GM12878 (cell line): ENCODE measurements around the gene HSCB. TPM values are rescaled to one million over a fixed set of nuclear protein-coding genes. Genes with fewer than 3 reads are reported as not detected.

Experiments used
- ATAC-seq: fragments of 200-7000 bp; cut with Tn5 transposase; 3 replicates; pipeline ENCODE4 v1.9.1; 2020; ENCODE audit warnings: mild to moderate bottlenecking, moderate library complexity
- Bru-seq: library from RNA; stranded (reverse); fragments of 400-500 nt; gene quantifications from one replicate; lab custom pipeline; 2021; lab: Mats Ljungman, UMichigan
- BruChase-seq, 2 experiments: library from RNA; stranded (reverse); fragments of 400-500 nt; gene quantifications; one replicate each; lab custom pipeline; 2021; lab: Mats Ljungman, UMichigan
- BruUV-seq: library from RNA; stranded (reverse); fragments of 400-500 nt; replicated peaks from 2 replicates; lab custom pipeline; 2021; lab: Mats Ljungman, UMichigan
- CTCF ChIA-PET: fragments of 300-600 bp; sonication (Branson Sonifier 250); formaldehyde crosslinking; extraction: SDS; loops from one replicate; lab custom pipeline; 2021; ENCODE audit warnings: inconsistent platforms; lab: Yijun Ruan, JAX
- POLR2A ChIA-PET: fragments of 350-600 bp; formaldehyde crosslinking; extraction: SDS; loops from one replicate; lab custom pipeline; 2021; ENCODE audit warnings: inconsistent platforms; lab: Charles Lee
- RAD21 ChIA-PET: fragments of 300-600 bp; sonication (Branson Sonifier 250); formaldehyde crosslinking; loops from one replicate; lab custom pipeline; 2023; ENCODE audit warnings: antibody characterized with exemption; ENCODE audit not compliant: unreplicated experiment; lab: Charles Lee
- SMC1A ChIA-PET: fragments of 300-600 bp; sonication (Branson Sonifier 250); formaldehyde crosslinking; loops from one replicate; lab custom pipeline; 2023; ENCODE audit not compliant: unreplicated experiment, uncharacterized antibody; lab: Charles Lee
- DNase-seq: peaks from one replicate; pipeline ENCODE4 v3.0.0-alpha.2; 2011; ENCODE audit warnings: low read depth, low spot score
- FAIRE-seq: peaks from 3 replicates; lab custom pipeline; 2011; peaks lifted over from hg19 to GRCh38; lab: Jason Lieb, UNC
- H2AFZ ChIP-seq: 2 replicates; pipeline ENCODE4 v1.6.0; 2011; ENCODE audit warnings: low read depth, low read length, control low read depth; ENCODE audit not compliant: control insufficient read depth
- H3K27ac ChIP-seq: 2 replicates; pipeline ENCODE4 v1.5.1; 2011; ENCODE audit warnings: control low read depth; ENCODE audit not compliant: control insufficient read depth, insufficient read depth
- H3K27me3 ChIP-seq, 2 experiments: replicated peaks in 1 of 2; 2 replicates each; pipeline versions ENCODE4 v1.6.0 to v1.6.1; 2011; ENCODE audit warnings: low read length in 1 of 2; ENCODE audit not compliant: control insufficient read depth in 2 of 2, insufficient read depth in 2 of 2
- H3K36me3 ChIP-seq, 2 experiments: 2 replicates each; pipeline ENCODE4 v1.5.1; 2011; ENCODE audit warnings: low read length in 1 of 2; ENCODE audit not compliant: control insufficient read depth in 2 of 2, insufficient read depth in 2 of 2
- H3K4me1 ChIP-seq: 2 replicates; pipeline ENCODE4 v1.6.1; 2011; ENCODE audit warnings: mild to moderate bottlenecking, low read length, moderate library complexity, mixed read lengths; ENCODE audit not compliant: control insufficient read depth, insufficient read depth
- H3K4me2 ChIP-seq: 2 replicates; pipeline ENCODE4 v1.6.0; 2011; ENCODE audit warnings: control low read depth; ENCODE audit not compliant: control insufficient read depth, insufficient read depth
- H3K4me3 ChIP-seq: fragments of 200-600 bp; sonication (generic); 2 replicates; pipeline ENCODE4 v1.5.1; 2016
- H3K79me2 ChIP-seq: 2 replicates; pipeline ENCODE4 v1.6.0; 2011; ENCODE audit warnings: low read length; ENCODE audit not compliant: control insufficient read depth, insufficient read depth
- H3K9ac ChIP-seq: 2 replicates; pipeline ENCODE4 v1.8.0; 2011; ENCODE audit warnings: low read length, control low read depth, mixed read lengths; ENCODE audit not compliant: control insufficient read depth, insufficient read depth
- H3K9me3 ChIP-seq: replicated peaks from 3 replicates; pipeline ENCODE4 v1.5.1; 2011; ENCODE audit warnings: mild to moderate bottlenecking, low read length; ENCODE audit not compliant: control insufficient read depth, insufficient read depth
- H4K20me1 ChIP-seq: 2 replicates; pipeline ENCODE4 v1.6.0; 2011; ENCODE audit not compliant: control insufficient read depth, insufficient read depth
- DPF2 ChIP-seq: fragments of 450-650 bp; IDR thresholded peaks from 2 replicates; pipeline ENCODE4 v1.6.1; 2017; ENCODE audit warnings: mild to moderate bottlenecking
- EED ChIP-seq: sonication (generic); IDR thresholded peaks from 2 replicates; pipeline ENCODE4 v1.6.1; 2016; ENCODE audit warnings: antibody characterized with exemption, low read depth
- FOS ChIP-seq: IDR thresholded peaks from 3 replicates; pipeline ENCODE4 v1.6.1; 2011; ENCODE audit warnings: borderline replicate concordance; ENCODE audit not compliant: insufficient read length; ENCODE audit errors: extremely low read depth
- HDAC2 ChIP-seq: fragments of 200-600 bp; sonication (generic); IDR thresholded peaks from 2 replicates; pipeline ENCODE4 v1.6.1; 2017
- HSF1 ChIP-seq: fragments of 150-350 bp; IDR thresholded peaks from 2 replicates; pipeline ENCODE4 v1.6.1; 2014; ENCODE audit warnings: mild to moderate bottlenecking, low read depth, low read length
- MEF2B ChIP-seq: fragments of 450-650 bp; IDR thresholded peaks from 2 replicates; pipeline ENCODE4 v1.6.1; 2018; ENCODE audit warnings: mild to moderate bottlenecking, moderate library complexity; ENCODE audit not compliant: partially characterized antibody, poor library complexity, severe bottlenecking
- NFIC ChIP-seq: IDR thresholded peaks from 2 replicates; pipeline ENCODE4 v1.6.1; 2012; ENCODE audit warnings: low read depth, mild to moderate bottlenecking, inconsistent platforms, low read length, moderate library complexity
- NFXL1 ChIP-seq: fragments of 450-650 bp; IDR thresholded peaks from 2 replicates; pipeline ENCODE4 v1.6.1; 2017; ENCODE audit warnings: antibody characterized with exemption, mild to moderate bottlenecking, borderline replicate concordance
- NR2C2 ChIP-seq: IDR thresholded peaks from 2 replicates; pipeline ENCODE4 v1.6.1; 2011; ENCODE audit warnings: borderline replicate concordance, low read depth; ENCODE audit not compliant: control insufficient read depth, insufficient read length
- RAD21 ChIP-seq: IDR thresholded peaks from 2 replicates; pipeline ENCODE4 v1.6.1; 2011; ENCODE audit warnings: mild to moderate bottlenecking, low read depth, low read length, moderate library complexity; ENCODE audit not compliant: insufficient read depth
- TAF1 ChIP-seq: IDR thresholded peaks from 2 replicates; pipeline ENCODE4 v1.6.1; 2011; ENCODE audit warnings: mild to moderate bottlenecking, low read depth, low read length, borderline replicate concordance
- WGBS: methylation state at CpG from one replicate; pipeline ENCODE4 v1.1.6; 2016; ENCODE audit warnings: low lambda C conversion rate; ENCODE audit not compliant: insufficient replicate concordance, insufficient coverage; ENCODE audit errors: missing lambda C conversion rate; 5-methylcytosine and 5-hydroxymethylcytosine counted together
- in situ Hi-C: fragments of 300-500 bp; cut with MboI; formaldehyde crosslinking; loops from 9 replicates; pipeline ENCODE4 v1.14.3; 2018; ENCODE audit warnings: mixed read lengths
- intact Hi-C: fragments of 100-400 bp; cut with micrococcal nuclease; formaldehyde crosslinking; loops from one replicate; pipeline ENCODE4 v1.14.2; 2022; ENCODE audit not compliant: unreplicated experiment
- long read RNA-seq, 2 experiments: library from polyadenylated mRNA; unstranded; transcript quantifications; one replicate each; pipeline ENCODE4 v2.0.0, GENCODE V29; 2019 to 2020
- polyA minus RNA-seq, 3 experiments: library from RNA; depleted of rRNA, polyadenylated mRNA; stranded (reverse); fragments of >200 nt; gene quantifications; 2 replicates each; pipeline ENCODE4 v1.2.3, GENCODE V29; 2011
- polyA plus RNA-seq, 11 experiments: library from polyadenylated mRNA; depleted of rRNA in 4 of 11; unstranded in 6 of 11; stranded (reverse) in 5 of 11; fragments of >200 nt; fragmentation: Nextera tagmentation in 4 of 11; fragmentation: Illumina TruSeq in 1 of 11; extraction: Ambion mirVana in 4 of 11; extraction: Trizol in 1 of 11; gene quantifications; 1 replicate in 1 of 11; 2 replicates in 10 of 11; pipeline versions ENCODE4 v1.2.1 to v1.2.3, GENCODE V29; 2011 to 2016; ENCODE audit warnings: inconsistent platforms in 2 of 11, missing spikeins in 2 of 11, low read depth in 1 of 11
- total RNA-seq, 4 experiments: library from RNA; depleted of rRNA in 3 of 4; stranded (reverse); fragments of >200 nt in 3 of 4; fragmentation: Illumina TruSeq in 1 of 4; extraction: Trizol in 1 of 4; gene quantifications; 2 replicates each; pipeline versions ENCODE4 v1.2.1 to v1.2.3, GENCODE V29; 2013 to 2021
- TF ChIP-seq, protein P1 (sequence below): fragments of 450-650 bp; IDR thresholded peaks from 2 replicates; pipeline ENCODE4 v1.6.1; 2017; ENCODE audit warnings: low read depth, mild to moderate bottlenecking, moderate library complexity
- TF ChIP-seq, protein P2 (sequence below): fragments of 450-650 bp; IDR thresholded peaks from 2 replicates; pipeline ENCODE4 v1.6.1; 2014; ENCODE audit warnings: mild to moderate bottlenecking

The HSCB gene
- total RNA-seq (2013; cell fraction: nucleolus; rRNA removed) = 6.1 and 7.0 TPM in 2 replicates
- total RNA-seq (2014; rRNA removed) = 20.8 and 21.2 TPM in 2 replicates
- total RNA-seq (2014; rRNA removed; fragmentation: Illumina TruSeq; extraction: Trizol) = 20.9 and 22.2 TPM in 2 replicates
- total RNA-seq (2021) = 15.3 and 16.0 TPM in 2 replicates
- polyA plus RNA-seq (2011; ENCODE audit: low read depth) = 15.0 TPM
- 18.3 and 20.8 TPM in 2 replicates for polyA plus RNA-seq (2011; rRNA removed)
- 15.6 and 17.7 TPM in 2 replicates for polyA plus RNA-seq (2011; cell fraction: cytosol; rRNA removed)
- polyA plus RNA-seq (2011; cell fraction: nucleus; rRNA removed) = 2.9 and 3.4 TPM in 2 replicates
- 19.5 and 23.4 TPM in 2 replicates for polyA plus RNA-seq (2012)
- polyA plus RNA-seq (2014; fragmentation: Illumina TruSeq; extraction: Trizol) = 15.9 and 18.7 TPM in 2 replicates
- polyA plus RNA-seq (2014; fragmentation: Nextera tagmentation; extraction: Ambion mirVana) = 10 to 100 TPM; 10.6 to 19.0 TPM
- polyA plus RNA-seq (2014; rRNA removed) = 24.2 and 26.6 TPM in 2 replicates
- 10 to 100 TPM; 26.9 to 28.4 TPM for polyA plus RNA-seq (2016; fragmentation: Nextera tagmentation; extraction: Ambion mirVana)
- polyA minus RNA-seq (2011; rRNA and poly(A)+ RNA removed) = 4.1 and 6.5 TPM in 2 replicates
- polyA minus RNA-seq (2011; cell fraction: cytosol; rRNA and poly(A)+ RNA removed) = 3.6 and 4.5 TPM in 2 replicates
- 2.5 and 3.9 TPM in 2 replicates for polyA minus RNA-seq (2011; cell fraction: nucleus; rRNA and poly(A)+ RNA removed)
- Bru-seq, nascent RNA = percentile 62 among the genes with signal in this experiment
- BruChase-seq, experiment 1, labeled RNA remaining after a 6-hour chase = percentile 60 among the genes with signal in this experiment
- percentile 56 among the genes with signal in this experiment for BruChase-seq, experiment 2, labeled RNA remaining after a 2-hour chase
- long read RNA-seq, experiment 1, partial matches to known transcripts = 0 of 4 reads
- long read RNA-seq, experiment 1, other reads (novel, unspliced or antisense) = 2 of 4 reads
- long read RNA-seq, experiment 2, transcript HSCB-201 (6 exons, 1,114 nt) = major isoform, 10 of 24 reads
- long read RNA-seq, experiment 2, partial matches to known transcripts = 1 of 24 reads
- long read RNA-seq, experiment 2, other reads (novel, unspliced or antisense) = 3 of 24 reads

DNA sequence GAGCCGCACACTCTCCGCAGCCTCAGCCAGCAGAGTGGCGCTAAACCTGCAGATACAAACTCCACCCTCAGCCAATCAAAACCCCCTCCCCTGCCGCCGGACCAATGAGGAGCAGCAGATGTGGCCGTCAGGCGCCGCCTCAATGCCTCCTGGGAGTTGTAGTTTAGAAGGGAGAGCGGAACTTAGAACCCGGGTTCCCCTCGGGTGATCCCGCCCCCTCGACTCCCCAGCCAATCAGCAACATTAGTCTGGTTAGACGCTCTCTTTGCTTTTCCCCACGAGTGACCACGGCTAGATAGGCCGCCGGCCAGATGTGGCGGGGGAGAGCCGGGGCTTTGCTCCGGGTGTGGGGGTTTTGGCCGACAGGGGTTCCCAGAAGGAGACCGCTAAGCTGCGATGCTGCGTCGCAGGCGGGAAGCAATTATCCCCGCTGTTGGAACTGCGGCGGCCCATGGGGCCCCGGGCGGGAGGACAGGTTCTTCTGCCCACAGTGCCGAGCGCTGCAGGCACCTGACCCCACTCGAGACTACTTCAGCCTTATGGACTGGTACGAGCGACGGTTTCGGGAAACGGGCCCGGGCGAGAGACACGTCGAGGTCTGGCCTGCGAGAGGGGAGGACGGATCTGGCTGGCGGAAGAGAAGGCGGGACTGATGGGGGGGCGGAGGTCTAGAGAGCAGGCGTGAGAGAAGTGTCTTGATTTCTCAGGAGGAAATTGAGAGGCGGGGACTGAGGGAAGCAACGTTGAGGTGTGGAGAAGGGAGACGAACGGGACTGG is at the start of gene HSCB, which contains the start of gene CHEK2:
HSCB (plus strand) TSS at position 255 of the 777 bp plus-strand sequence; CDS start at position 312, 57 bp downstream.
CHEK2 (minus strand) TSS at position 36 of the 777 bp plus-strand sequence. CDS start 7,099 bp downstream, outside the sequence.
- ATAC-seq = peak; percentile 95
- no peaks in the 10 kb centered on the region for H4K20me1 ChIP-seq
- in situ Hi-C loops = no loop called here
- peaks cover 7% of the 10 kb centered on the region for H3K4me1 ChIP-seq
- FAIRE-seq = peak; percentile 96
- peaks cover 2 to 10% of the 10 kb centered on the region in 2 experiments for H3K36me3 ChIP-seq
- RAD21 ChIA-PET = interaction anchor here (0.9 to 1.3 kb wide), 2 partner anchors 77 to 175 kb away, joined by 3 read pairs; no protein-coding TSS in a partner anchor
- POLR2A ChIA-PET = interaction anchor here (1.2 to 1.8 kb wide), 3 partner anchors 30 to 59 kb away, joined by 3 to 7 read pairs (median 6); partner anchors contain the start of genes CCDC117 and XBP1
- H3K27ac ChIP-seq = peak within 1 kb of the TSS; percentile 82
- H3K4me2 ChIP-seq = peak within 1 kb of the TSS; percentile 95
- peak within 1 kb of the TSS; percentile 84 for H3K9ac ChIP-seq
- no peaks in the 10 kb centered on the region for H3K9me3 ChIP-seq
- peaks cover 20% of the 10 kb centered on the region for H3K79me2 ChIP-seq
- intact Hi-C loops = loop anchor here (2.0 to 5.0 kb wide), 2 partner anchors 31 to 50 kb away; partner anchors contain the start of gene CCDC117
- peak; percentile 96 for DNase-seq
- WGBS = 1% methylated on average over 54 of the region's 54 CpGs
- H2AFZ ChIP-seq = peak within 1 kb of the TSS; percentile 78
- no peaks in the 10 kb centered on the region for H3K27me3 ChIP-seq
- SMC1A ChIA-PET = interaction anchor here (0.7 to 2.5 kb wide), 9 partner anchors 10 to 86 kb away, joined by 3 to 9 read pairs (median 4); no protein-coding TSS in a partner anchor
- CTCF ChIA-PET = interaction anchor here (1.2 to 1.4 kb wide), 2 partner anchors 49 to 87 kb away, joined by 5 read pairs; no protein-coding TSS in a partner anchor
- peak within 1 kb of the TSS; percentile 69 for H3K4me3 ChIP-seq
- BruUV-seq = no TSS peak
- TF ChIP-seq HSF1 = no peak
- no peak for TF ChIP-seq NR2C2
- TF ChIP-seq TAF1 = 0 out of 2 replicates have a peak, but pooled peaks have one; percentile 43
- TF ChIP-seq MEF2B = no peak
- TF ChIP-seq NFXL1 = no peak
- TF ChIP-seq HDAC2 = no peak
- TF ChIP-seq NFIC = 0 out of 2 replicates have a peak, but pooled peaks have one; percentile 21
- TF ChIP-seq, protein P1, sequence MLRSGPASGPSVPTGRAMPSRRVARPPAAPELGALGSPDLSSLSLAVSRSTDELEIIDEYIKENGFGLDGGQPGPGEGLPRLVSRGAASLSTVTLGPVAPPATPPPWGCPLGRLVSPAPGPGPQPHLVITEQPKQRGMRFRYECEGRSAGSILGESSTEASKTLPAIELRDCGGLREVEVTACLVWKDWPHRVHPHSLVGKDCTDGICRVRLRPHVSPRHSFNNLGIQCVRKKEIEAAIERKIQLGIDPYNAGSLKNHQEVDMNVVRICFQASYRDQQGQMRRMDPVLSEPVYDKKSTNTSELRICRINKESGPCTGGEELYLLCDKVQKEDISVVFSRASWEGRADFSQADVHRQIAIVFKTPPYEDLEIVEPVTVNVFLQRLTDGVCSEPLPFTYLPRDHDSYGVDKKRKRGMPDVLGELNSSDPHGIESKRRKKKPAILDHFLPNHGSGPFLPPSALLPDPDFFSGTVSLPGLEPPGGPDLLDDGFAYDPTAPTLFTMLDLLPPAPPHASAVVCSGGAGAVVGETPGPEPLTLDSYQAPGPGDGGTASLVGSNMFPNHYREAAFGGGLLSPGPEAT = peak; percentile 43
- TF ChIP-seq EED = no peak
- TF ChIP-seq RAD21 = no peak
- peak; percentile 75 for TF ChIP-seq FOS
- TF ChIP-seq, protein P2, sequence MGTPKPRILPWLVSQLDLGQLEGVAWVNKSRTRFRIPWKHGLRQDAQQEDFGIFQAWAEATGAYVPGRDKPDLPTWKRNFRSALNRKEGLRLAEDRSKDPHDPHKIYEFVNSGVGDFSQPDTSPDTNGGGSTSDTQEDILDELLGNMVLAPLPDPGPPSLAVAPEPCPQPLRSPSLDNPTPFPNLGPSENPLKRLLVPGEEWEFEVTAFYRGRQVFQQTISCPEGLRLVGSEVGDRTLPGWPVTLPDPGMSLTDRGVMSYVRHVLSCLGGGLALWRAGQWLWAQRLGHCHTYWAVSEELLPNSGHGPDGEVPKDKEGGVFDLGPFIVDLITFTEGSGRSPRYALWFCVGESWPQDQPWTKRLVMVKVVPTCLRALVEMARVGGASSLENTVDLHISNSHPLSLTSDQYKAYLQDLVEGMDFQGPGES = peak; percentile 86
- no peak for TF ChIP-seq DPF2
